SK-N-SH (cell line): ENCODE measurements around the gene CASZ1. TPM values are rescaled to one million over a fixed set of nuclear protein-coding genes. Genes with fewer than 3 reads are reported as not detected.

Source experiments
- CTCF ChIA-PET: fragments of 300-600, 350-600 bp; formaldehyde crosslinking; extraction: SDS; loops from one replicate; lab custom pipeline; 2021; lab: Yijun Ruan, JAX
- POLR2A ChIA-PET: fragments of 350-600 bp; sonication (Branson Sonifier 250); formaldehyde crosslinking; extraction: SDS; loops from one replicate; lab custom pipeline; 2020; ENCODE audit warnings: antibody characterized with exemption, inconsistent platforms; lab: Yijun Ruan, JAX
- DNase-seq: peaks from one replicate; pipeline ENCODE4 v3.0.0; 2012
- H2AFZ ChIP-seq: fragments of 200-600 bp; sonication (generic); 2 replicates; pipeline ENCODE4 v1.8.1; 2016; ENCODE audit warnings: antibody characterized with exemption, mild to moderate bottlenecking, low read depth
- H3F3A ChIP-seq: fragments of 200-600 bp; sonication (generic); replicated peaks from 2 replicates; pipeline ENCODE3; 2016; ENCODE audit warnings: antibody characterized with exemption, mild to moderate bottlenecking; ENCODE audit not compliant: insufficient read depth
- H3K27ac ChIP-seq, 2 experiments: fragments of 200-500 bp in 1 of 2; fragments of 200-600 bp in 1 of 2; sonication (Bioruptor generic) in 1 of 2; sonication (generic), shearing (Covaris generic) in 1 of 2; 2 replicates each; pipeline versions ENCODE4 v1.5.1 to v1.6.1; 2014 to 2016; ENCODE audit warnings: low read depth in 2 of 2, inconsistent platforms in 1 of 2, low read length in 1 of 2, mild to moderate bottlenecking in 1 of 2, mixed read lengths in 1 of 2
- H3K27me3 ChIP-seq: fragments of 200-600 bp; sonication (generic), shearing (Covaris generic); 2 replicates; pipeline ENCODE4 v1.6.1; 2016; ENCODE audit warnings: mixed run types; ENCODE audit not compliant: insufficient read depth
- H3K36me3 ChIP-seq, 2 experiments: fragments of 200-500 bp in 1 of 2; fragments of 200-600 bp in 1 of 2; sonication (Bioruptor generic) in 1 of 2; sonication (generic) in 1 of 2; replicated peaks in 1 of 2; 2 replicates each; pipeline versions ENCODE3 to v1.5.1; 2014 to 2016; ENCODE audit warnings: low read length in 1 of 2, mild to moderate bottlenecking in 1 of 2; ENCODE audit not compliant: insufficient read depth in 2 of 2, control insufficient read depth in 1 of 2
- H3K4me1 ChIP-seq, 2 experiments: fragments of 200-500 bp in 1 of 2; fragments of 200-600 bp in 1 of 2; sonication (Bioruptor generic) in 1 of 2; sonication (generic), shearing (Covaris generic) in 1 of 2; 2 replicates each; pipeline versions ENCODE4 v1.5.1 to v1.6.1; 2014 to 2016; ENCODE audit warnings: low read depth in 1 of 2, low read length in 1 of 2, mixed run types in 1 of 2; ENCODE audit not compliant: insufficient read depth in 2 of 2, control insufficient read depth in 1 of 2
- H3K4me2 ChIP-seq: fragments of 200-600 bp; sonication (generic), shearing (Covaris generic); 2 replicates; pipeline ENCODE4 v1.6.1; 2017; ENCODE audit warnings: mixed run types
- H3K4me3 ChIP-seq, 2 experiments: fragments of 200-500 bp in 1 of 2; fragments of 200-600 bp in 1 of 2; sonication (Bioruptor generic) in 1 of 2; sonication (generic), shearing (Covaris generic) in 1 of 2; 2 replicates each; pipeline versions ENCODE4 v1.5.1 to v1.8.1; 2014 to 2016; ENCODE audit warnings: low read depth in 2 of 2, inconsistent platforms in 1 of 2, low read length in 1 of 2, mild to moderate bottlenecking in 1 of 2, mixed read lengths in 1 of 2, moderate library complexity in 1 of 2
- H3K79me2 ChIP-seq: fragments of 200-600 bp; sonication (generic); 2 replicates; pipeline ENCODE4 v1.8.1; 2017; ENCODE audit warnings: mild to moderate bottlenecking; ENCODE audit not compliant: insufficient read depth
- H3K9ac ChIP-seq: fragments of 200-600 bp; sonication (generic); 2 replicates; pipeline ENCODE4 v1.6.1; 2017; ENCODE audit warnings: mixed run types
- H3K9me2 ChIP-seq: fragments of 200-600 bp; sonication (generic); 2 replicates; pipeline ENCODE4 v1.6.1; 2017; ENCODE audit warnings: mixed run types
- H3K9me3 ChIP-seq: fragments of 200-600 bp; sonication (generic); 2 replicates; pipeline ENCODE4 v1.6.1; 2017; ENCODE audit warnings: mixed run types, mild to moderate bottlenecking, moderate library complexity
- H4K20me1 ChIP-seq: fragments of 200-600 bp; sonication (generic); 2 replicates; pipeline ENCODE4 v1.6.1; 2017; ENCODE audit warnings: mild to moderate bottlenecking, mixed run types; ENCODE audit not compliant: insufficient read depth
- CHD2 ChIP-seq: fragments of 150-350 bp; IDR thresholded peaks from 2 replicates; pipeline ENCODE4 v1.6.1; 2018; ENCODE audit warnings: low read length; ENCODE audit not compliant: partially characterized antibody
- ELF1 ChIP-seq: IDR thresholded peaks from 2 replicates; pipeline ENCODE4 v1.4.0; 2012
- EZH2phosphoT487 ChIP-seq: fragments of 200-600 bp; sonication (generic); IDR thresholded peaks from 2 replicates; pipeline ENCODE4 v1.6.1; 2017; ENCODE audit warnings: low read depth, mixed run types, mild to moderate bottlenecking, antibody characterized with exemption, moderate library complexity, borderline replicate concordance
- FOSL2 ChIP-seq: IDR thresholded peaks from 2 replicates; pipeline ENCODE4 v1.4.0; 2012; ENCODE audit warnings: low read depth, mild to moderate bottlenecking, moderate library complexity, borderline replicate concordance
- FOXJ3 ChIP-seq: sonication (generic); formaldehyde crosslinking; IDR thresholded peaks from 2 replicates; pipeline ENCODE4 v1.5.1; 2020; ENCODE audit warnings: mild to moderate bottlenecking, missing genetic modification reagents
- JUND ChIP-seq: IDR thresholded peaks from 2 replicates; pipeline ENCODE4 v1.4.0; 2012
- MEF2A ChIP-seq: IDR thresholded peaks from 2 replicates; pipeline ENCODE4 v1.4.0; 2012; ENCODE audit warnings: low read depth, borderline replicate concordance
- NRF1 ChIP-seq: IDR thresholded peaks from 2 replicates; pipeline ENCODE4 v1.6.1; 2012; ENCODE audit warnings: low read depth, mild to moderate bottlenecking, low read length
- POLR2AphosphoS5 ChIP-seq: IDR thresholded peaks from 2 replicates; pipeline ENCODE4 v1.6.1; 2012; ENCODE audit warnings: low read depth, low read length
- RAD21 ChIP-seq: IDR thresholded peaks from 2 replicates; pipeline ENCODE4 v1.6.1; 2012; ENCODE audit warnings: mild to moderate bottlenecking, low read length
- REST ChIP-seq: IDR thresholded peaks from 2 replicates; pipeline ENCODE4 v1.6.1; 2012; ENCODE audit warnings: mild to moderate bottlenecking, low read depth, low read length, moderate library complexity
- RFX5 ChIP-seq: IDR thresholded peaks from 2 replicates; pipeline ENCODE4 v1.6.1; 2012; ENCODE audit warnings: mild to moderate bottlenecking, improper control_type of control experiment, low read length
- RXRA ChIP-seq: IDR thresholded peaks from 2 replicates; pipeline ENCODE4 v1.4.0; 2012; ENCODE audit warnings: low read depth, mild to moderate bottlenecking, borderline replicate concordance
- TCF12 ChIP-seq: IDR thresholded peaks from 2 replicates; pipeline ENCODE4 v1.4.0; 2012
- TEAD4 ChIP-seq: IDR thresholded peaks from 2 replicates; pipeline ENCODE4 v1.4.0; 2012; ENCODE audit warnings: mild to moderate bottlenecking, borderline replicate concordance; ENCODE audit not compliant: insufficient read depth
- WGBS: methylation state at CpG from one replicate; pipeline ENCODE4 v1.1.6; 2017; ENCODE audit warnings: low lambda C conversion rate; 5-methylcytosine and 5-hydroxymethylcytosine counted together
- polyA plus RNA-seq, 3 experiments: library from polyadenylated mRNA; depleted of rRNA; stranded (reverse); fragments of >200 nt; gene quantifications; 2 replicates each; pipeline ENCODE4 v1.2.3, GENCODE V29; 2012
- TF ChIP-seq, protein P1 (sequence below): IDR thresholded peaks from 2 replicates; pipeline ENCODE4; 2012
- TF ChIP-seq, protein P2 (sequence below): IDR thresholded peaks from 2 replicates; pipeline ENCODE4 v1.4.0; 2012; ENCODE audit warnings: low read depth

The CASZ1 gene
- polyA plus RNA-seq, 1 of the 3 experiments (the other 2 are of a cell fraction): 0.51 TPM

DNA sequence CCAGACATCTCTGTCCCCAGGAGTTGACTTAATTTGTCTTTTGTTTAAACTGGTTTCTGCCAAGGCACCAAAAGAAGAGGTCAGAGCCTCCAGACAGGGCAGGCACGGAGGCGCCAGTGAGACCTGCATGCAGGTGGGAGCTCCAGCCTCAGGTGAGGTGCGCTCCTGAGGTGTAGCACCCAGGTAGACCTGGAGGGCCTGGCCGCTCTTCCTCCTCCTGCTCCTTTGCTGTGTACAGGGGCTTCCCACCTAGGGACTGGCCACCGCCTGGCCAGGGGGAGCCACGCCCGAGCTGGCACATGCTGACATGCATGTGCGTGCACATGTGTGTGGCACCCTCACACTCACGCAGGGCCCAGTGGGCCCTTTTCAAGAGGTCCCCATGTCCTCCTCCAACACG, 163.0 kb downstream of the CASZ1 start:
- Histone ChIP-seq H3K4me3 (no peak overlapping the region), H4K20me1 (no peaks in the 10 kb centered on the region), H3K36me3 (peaks cover 0 to 5% of the 10 kb centered on the region in 2 experiments), H3K9me2 (no peaks in the 10 kb centered on the region), H3K4me2 (no peak overlapping the region), H3K79me2 (no peaks in the 10 kb centered on the region), H3F3A (peaks cover 3% of the 10 kb centered on the region), H3K4me1 (peaks cover 5 to 29% of the 10 kb centered on the region in 2 experiments; a peak in 2 of 4 replicates), H3K9ac (no peak overlapping the region), H3K9me3 (no peaks in the 10 kb centered on the region), H3K27me3 (no peaks in the 10 kb centered on the region), H2AFZ (no peak overlapping the region), H3K27ac (no peak overlapping the region)
- no peak for TF ChIP-seq FOXJ3 (CRISPR knock-in tag)
- TF ChIP-seq CHD2: no peak
- TF ChIP-seq JUND: no peak
- TF ChIP-seq REST: no peak
- no peak for TF ChIP-seq RAD21
- no peak for TF ChIP-seq MEF2A
- TF ChIP-seq, protein P1, sequence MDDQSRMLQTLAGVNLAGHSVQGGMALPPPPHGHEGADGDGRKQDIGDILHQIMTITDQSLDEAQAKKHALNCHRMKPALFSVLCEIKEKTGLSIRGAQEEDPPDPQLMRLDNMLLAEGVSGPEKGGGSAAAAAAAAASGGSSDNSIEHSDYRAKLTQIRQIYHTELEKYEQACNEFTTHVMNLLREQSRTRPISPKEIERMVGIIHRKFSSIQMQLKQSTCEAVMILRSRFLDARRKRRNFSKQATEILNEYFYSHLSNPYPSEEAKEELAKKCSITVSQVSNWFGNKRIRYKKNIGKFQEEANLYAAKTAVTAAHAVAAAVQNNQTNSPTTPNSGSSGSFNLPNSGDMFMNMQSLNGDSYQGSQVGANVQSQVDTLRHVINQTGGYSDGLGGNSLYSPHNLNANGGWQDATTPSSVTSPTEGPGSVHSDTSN: no peak
- no peak for TF ChIP-seq NRF1
- TF ChIP-seq, protein P2, sequence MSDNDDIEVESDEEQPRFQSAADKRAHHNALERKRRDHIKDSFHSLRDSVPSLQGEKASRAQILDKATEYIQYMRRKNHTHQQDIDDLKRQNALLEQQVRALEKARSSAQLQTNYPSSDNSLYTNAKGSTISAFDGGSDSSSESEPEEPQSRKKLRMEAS: no peak
- no peak for TF ChIP-seq RFX5
- no peak for TF ChIP-seq TEAD4
- TF ChIP-seq TCF12: no peak
- TF ChIP-seq FOSL2: no peak
- TF ChIP-seq ELF1: no peak
- TF ChIP-seq POLR2AphosphoS5: no peak
- no peak for TF ChIP-seq EZH2phosphoT487
- no peak for TF ChIP-seq RXRA
- ChIA-PET POLR2A (no interaction called here), CTCF (interaction anchor here (1.2 kb wide), 1 partner anchor 126 kb away, joined by 5 read pairs; no protein-coding TSS in a partner anchor)
- 99% methylated on average over 6 of the region's 10 CpGs for WGBS
- no peak for DNase-seq
